ENCODE measurements around the gene ECHS1.
A peak's percentile ranks its signal among the peaks of the same experiment; 100 is the strongest.

DNA sequence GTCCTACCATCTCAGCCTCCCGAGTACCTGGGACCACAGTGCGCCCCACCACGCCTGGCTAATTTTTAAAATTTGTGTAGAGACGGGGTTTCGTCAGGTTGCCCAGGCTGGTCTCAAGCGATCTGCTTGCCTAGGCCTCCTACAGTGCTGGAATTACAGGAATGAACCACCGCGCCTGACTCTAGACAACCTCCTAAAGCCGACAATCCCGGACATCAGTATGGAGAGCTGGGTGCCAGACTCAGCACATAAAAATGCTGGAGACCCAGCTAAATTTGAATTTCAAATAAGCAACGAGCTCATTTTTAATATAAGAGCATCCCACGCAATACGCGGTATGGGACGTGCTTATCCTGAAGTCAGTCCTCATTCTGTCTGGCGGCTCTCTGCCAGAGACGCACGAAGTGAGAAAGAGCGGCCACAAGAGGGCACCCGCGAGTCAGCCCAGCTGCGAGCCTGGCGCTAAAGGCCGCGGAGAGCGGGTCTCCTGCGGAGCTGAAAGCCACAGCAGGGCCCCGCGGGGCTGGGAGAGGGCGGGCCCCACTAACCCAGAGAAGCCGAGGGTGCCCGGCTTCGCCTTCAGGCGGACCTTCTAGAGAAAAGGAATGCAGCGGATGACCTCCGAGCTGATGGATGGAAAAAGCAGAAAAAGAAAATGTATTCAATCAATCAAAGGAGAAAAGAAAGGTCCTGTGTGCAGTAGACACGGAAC, 43.5 kb downstream of the ECHS1 start:
- no peak for TF ChIP-seq POLR2A (IDR thresholded peaks at IDR 0.05)
- TF ChIP-seq, protein P1, sequence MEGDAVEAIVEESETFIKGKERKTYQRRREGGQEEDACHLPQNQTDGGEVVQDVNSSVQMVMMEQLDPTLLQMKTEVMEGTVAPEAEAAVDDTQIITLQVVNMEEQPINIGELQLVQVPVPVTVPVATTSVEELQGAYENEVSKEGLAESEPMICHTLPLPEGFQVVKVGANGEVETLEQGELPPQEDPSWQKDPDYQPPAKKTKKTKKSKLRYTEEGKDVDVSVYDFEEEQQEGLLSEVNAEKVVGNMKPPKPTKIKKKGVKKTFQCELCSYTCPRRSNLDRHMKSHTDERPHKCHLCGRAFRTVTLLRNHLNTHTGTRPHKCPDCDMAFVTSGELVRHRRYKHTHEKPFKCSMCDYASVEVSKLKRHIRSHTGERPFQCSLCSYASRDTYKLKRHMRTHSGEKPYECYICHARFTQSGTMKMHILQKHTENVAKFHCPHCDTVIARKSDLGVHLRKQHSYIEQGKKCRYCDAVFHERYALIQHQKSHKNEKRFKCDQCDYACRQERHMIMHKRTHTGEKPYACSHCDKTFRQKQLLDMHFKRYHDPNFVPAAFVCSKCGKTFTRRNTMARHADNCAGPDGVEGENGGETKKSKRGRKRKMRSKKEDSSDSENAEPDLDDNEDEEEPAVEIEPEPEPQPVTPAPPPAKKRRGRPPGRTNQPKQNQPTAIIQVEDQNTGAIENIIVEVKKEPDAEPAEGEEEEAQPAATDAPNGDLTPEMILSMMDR (IDR thresholded peaks at IDR 0.05) = peak in 5 of 7 experiments; percentile 67 to 96 (median 83)
- peak in 2 of 3 donors; percentile 30 to 63 for TF ChIP-seq POLR2AphosphoS5 (IDR thresholded peaks at IDR 0.05)
- TF ChIP-seq EP300 (IDR thresholded peaks at IDR 0.05) = no peak

Data from stomach (tissue), 4 donors.